Body of pancreas (tissue), 4 donors: ENCODE results near the gene CD48. TPM values are rescaled to one million over a fixed set of nuclear protein-coding genes. Genes with fewer than 3 reads are reported as not detected.

Experiments
- ATAC-seq: fragments of 150-250 bp; one replicate; pipeline ENCODE4 v1.9.1; 2016
- DNase-seq, 4 donors: peaks; one replicate each; pipeline ENCODE4 v3.0.0-alpha.2; 2019
- H3K27ac ChIP-seq, 4 donors: fragments of 200-600 bp; sonication (generic); 1 replicate in 3 of 4; 2 replicates in 1 of 4; pipeline versions ENCODE4 v1.5.1 to v1.6.1; 2016 to 2019; ENCODE audit warnings: mild to moderate bottlenecking in 1 of 4, mixed read lengths in 1 of 4, moderate library complexity in 1 of 4
- H3K27me3 ChIP-seq, 2 donors: fragments of 200-600 bp; sonication (generic); one replicate each; pipeline ENCODE4 v1.6.0; 2016; ENCODE audit warnings: mild to moderate bottlenecking in 1 of 2
- H3K36me3 ChIP-seq, 2 donors: fragments of 200-600 bp; sonication (generic); replicated peaks in 1 of 2; 2 replicates each; pipeline ENCODE4 v1.5.1; 2016; ENCODE audit warnings: low read depth in 2 of 2; ENCODE audit not compliant: insufficient read depth in 1 of 2
- H3K4me1 ChIP-seq: fragments of 200-600 bp; sonication (generic); one replicate; pipeline ENCODE4 v1.6.0; 2016
- H3K4me3 ChIP-seq, 2 donors: fragments of 200-600 bp; sonication (generic); 1 replicate in 1 of 2; 2 replicates in 1 of 2; pipeline ENCODE4 v1.5.1; 2016 to 2019
- H3K9me3 ChIP-seq, 3 donors: fragments of 200-600 bp; sonication (generic); 1 replicate in 2 of 3; 2 replicates in 1 of 3; pipeline ENCODE4 v1.5.1; 2016
- POLR2A ChIP-seq, 3 donors: fragments of 450-650 bp; IDR thresholded peaks; one replicate each; pipeline ENCODE4 v1.6.1; 2016; ENCODE audit warnings: antibody characterized with exemption in 3 of 3, mild to moderate bottlenecking in 2 of 3
- WGBS, 2 donors: methylation state at CpG; one replicate each; pipeline ENCODE4 v1.1.5; 2017; 5-methylcytosine and 5-hydroxymethylcytosine counted together
- intact Hi-C: fragments of 100-400 bp; cut with DNase I; formaldehyde crosslinking; loops from one replicate; pipeline ENCODE4 v1.15.1; 2023
- total RNA-seq, 2 donors: library from RNA; depleted of rRNA; stranded (reverse); fragments of >200 nt; gene quantifications; one replicate each; pipeline ENCODE4 v1.1.0, GENCODE V29; 2016
- TF ChIP-seq, protein P1 (sequence below), 7 experiments: fragments of 450-650 bp in 4 of 7; fragments of 200-600 bp in 3 of 7; sonication (generic) in 3 of 7; IDR thresholded peaks; one replicate each; pipeline ENCODE4 v1.5.1; 2016 to 2019; ENCODE audit warnings: antibody characterized with exemption in 7 of 7

The CD48 gene
- total RNA-seq, 2 donors from 2014 or later, result 2.3 to 5.7 TPM

DNA sequence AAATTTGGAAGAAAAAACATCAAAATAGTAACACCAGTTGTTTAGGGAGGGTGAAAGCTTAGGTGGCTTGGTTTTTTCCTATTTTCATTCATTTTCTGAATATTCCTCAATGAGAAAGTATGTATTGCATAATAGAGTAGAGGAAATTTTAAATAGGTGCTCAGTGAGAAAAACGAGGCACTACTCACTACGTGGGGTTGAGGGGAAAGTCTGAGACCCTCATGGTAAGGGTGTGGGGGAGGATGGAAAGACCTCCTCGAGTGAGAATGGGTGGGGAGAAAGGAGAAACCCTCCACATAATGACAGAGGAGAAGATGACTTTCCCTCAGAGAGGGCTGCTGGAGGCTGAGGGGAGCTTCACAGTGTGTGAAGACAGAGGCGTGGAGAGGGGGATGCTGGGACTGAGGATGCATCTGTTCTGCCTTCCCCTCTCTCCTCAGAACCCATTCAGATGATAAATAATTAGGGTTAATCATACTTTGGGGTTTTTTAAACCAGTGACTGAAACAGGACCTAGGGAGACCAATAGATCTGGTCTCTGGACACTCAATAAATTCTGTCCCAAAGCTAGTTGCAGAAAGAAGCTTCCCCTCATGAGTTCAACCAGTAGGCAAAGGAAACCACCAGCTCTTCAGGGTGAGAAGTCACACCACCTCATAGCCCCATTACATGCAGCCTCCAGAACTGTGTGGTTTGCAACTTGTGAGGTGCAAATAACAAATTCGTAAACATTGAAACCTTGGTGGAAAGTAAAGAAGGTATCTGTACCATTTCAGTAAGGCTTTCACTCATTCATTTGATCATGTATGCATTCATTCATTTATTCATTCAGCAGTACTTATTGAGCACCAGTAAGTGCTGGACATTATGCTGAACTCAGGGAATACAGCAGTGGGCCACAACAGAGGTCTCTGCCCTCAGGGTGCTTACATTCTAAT lies 44.6 kb upstream of the CD48 start:
- 57 to 68% methylated on average over 5 of the region's 5 CpGs for WGBS, 2 donors
- ATAC-seq, result no peak
- H3K4me3 ChIP-seq, result no peak overlapping the region
- intact Hi-C loops, result no loop called here
- no peaks in the 10 kb centered on the region for H3K27me3 ChIP-seq
- TF ChIP-seq POLR2A (IDR thresholded peaks at IDR 0.05), result no peak
- TF ChIP-seq, protein P1, sequence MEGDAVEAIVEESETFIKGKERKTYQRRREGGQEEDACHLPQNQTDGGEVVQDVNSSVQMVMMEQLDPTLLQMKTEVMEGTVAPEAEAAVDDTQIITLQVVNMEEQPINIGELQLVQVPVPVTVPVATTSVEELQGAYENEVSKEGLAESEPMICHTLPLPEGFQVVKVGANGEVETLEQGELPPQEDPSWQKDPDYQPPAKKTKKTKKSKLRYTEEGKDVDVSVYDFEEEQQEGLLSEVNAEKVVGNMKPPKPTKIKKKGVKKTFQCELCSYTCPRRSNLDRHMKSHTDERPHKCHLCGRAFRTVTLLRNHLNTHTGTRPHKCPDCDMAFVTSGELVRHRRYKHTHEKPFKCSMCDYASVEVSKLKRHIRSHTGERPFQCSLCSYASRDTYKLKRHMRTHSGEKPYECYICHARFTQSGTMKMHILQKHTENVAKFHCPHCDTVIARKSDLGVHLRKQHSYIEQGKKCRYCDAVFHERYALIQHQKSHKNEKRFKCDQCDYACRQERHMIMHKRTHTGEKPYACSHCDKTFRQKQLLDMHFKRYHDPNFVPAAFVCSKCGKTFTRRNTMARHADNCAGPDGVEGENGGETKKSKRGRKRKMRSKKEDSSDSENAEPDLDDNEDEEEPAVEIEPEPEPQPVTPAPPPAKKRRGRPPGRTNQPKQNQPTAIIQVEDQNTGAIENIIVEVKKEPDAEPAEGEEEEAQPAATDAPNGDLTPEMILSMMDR (IDR thresholded peaks at IDR 0.05), result no peak
- H3K27ac ChIP-seq, result no peak overlapping the region
- DNase-seq, result no peak
- no peaks in the 10 kb centered on the region for H3K36me3 ChIP-seq
- H3K9me3 ChIP-seq, result no peaks in the 10 kb centered on the region
- H3K4me1 ChIP-seq, result no peaks in the 10 kb centered on the region

DNA sequence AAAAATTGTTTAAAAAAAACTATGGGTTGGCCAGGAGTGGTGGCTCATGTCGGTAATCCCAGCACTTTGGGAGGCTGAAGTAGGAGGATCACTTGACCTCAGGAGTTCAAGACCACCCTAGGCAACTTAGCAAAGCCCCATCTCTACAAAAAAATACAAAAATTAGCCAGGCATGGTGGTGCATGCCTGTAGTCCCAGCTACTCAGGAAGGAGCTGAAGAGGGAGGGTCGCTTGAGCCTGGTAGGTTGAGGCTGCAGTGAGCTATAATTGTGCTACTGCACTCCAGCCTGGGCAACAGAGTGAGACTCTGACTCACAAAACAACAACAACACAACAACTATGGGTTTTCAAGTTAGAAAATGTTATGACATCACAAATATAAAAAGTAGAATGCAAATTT lies 43.8 kb upstream of the CD48 start:
- Histone ChIP-seq H3K27me3 (no peaks in the 10 kb centered on the region), H3K4me1 (no peaks in the 10 kb centered on the region), H3K4me3 (no peak overlapping the region), H3K36me3 (no peaks in the 10 kb centered on the region), H3K9me3 (no peaks in the 10 kb centered on the region), H3K27ac (no peak overlapping the region)
- WGBS, 2 donors, result 78 to 84% methylated on average over 2 of the region's 2 CpGs
- intact Hi-C loops, result no loop called here
- TF ChIP-seq, protein P1 (IDR thresholded peaks at IDR 0.05), result no peak
- TF ChIP-seq POLR2A (IDR thresholded peaks at IDR 0.05), result no peak
- DNase-seq, result no peak
- no peak for ATAC-seq

DNA sequence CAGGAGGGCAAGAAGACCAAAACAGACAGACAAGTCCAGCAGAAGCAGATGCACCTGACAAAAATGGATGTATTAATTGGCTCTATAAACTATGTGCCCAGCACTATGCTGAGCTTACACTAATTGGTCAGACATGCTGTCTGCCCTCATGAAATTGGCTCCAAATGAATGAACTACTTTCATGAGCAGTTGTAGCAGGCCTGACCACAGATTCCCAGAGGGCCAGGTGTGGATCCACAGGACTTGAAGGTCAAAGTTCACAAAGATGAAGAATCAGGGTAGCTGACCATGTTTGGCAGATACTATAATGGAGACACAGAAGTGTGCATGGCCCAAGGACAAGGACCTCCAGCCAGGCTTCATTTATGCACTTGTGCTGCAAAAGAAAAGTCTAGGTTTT lies 42.0 kb upstream of the CD48 start:
- no peak for DNase-seq
- no peaks in the 10 kb centered on the region for H3K9me3 ChIP-seq
- H3K36me3 ChIP-seq, result no peaks in the 10 kb centered on the region
- no peaks in the 10 kb centered on the region for H3K27me3 ChIP-seq
- no peak for ATAC-seq
- TF ChIP-seq, protein P1 (IDR thresholded peaks at IDR 0.05), result no peak
- TF ChIP-seq POLR2A (IDR thresholded peaks at IDR 0.05), result no peak
- H3K27ac ChIP-seq, result no peak overlapping the region
- no peak overlapping the region for H3K4me3 ChIP-seq
- intact Hi-C loops, result no loop called here
- no peaks in the 10 kb centered on the region for H3K4me1 ChIP-seq

DNA sequence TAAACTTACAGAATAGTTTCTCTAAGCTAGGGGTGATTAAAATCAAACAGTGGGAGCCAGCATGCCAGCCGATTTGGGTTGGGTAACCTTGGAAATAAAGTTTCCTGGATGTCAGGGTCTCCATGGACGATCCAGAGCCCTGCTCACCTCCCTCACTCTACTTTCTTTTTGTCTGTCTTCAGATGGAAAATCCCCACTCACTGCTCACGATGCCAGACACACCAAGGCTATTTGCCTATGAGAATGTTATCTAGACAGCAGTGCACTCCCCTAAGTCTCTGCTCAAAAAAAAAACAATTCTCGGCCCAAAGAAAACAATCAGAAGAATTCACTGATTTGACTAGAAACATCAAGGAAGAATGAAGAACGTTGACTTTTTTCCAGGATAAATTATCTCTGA lies 41.3 kb upstream of the CD48 start:
- WGBS, 2 donors, result 13 to 30% methylated on average over 5 of the region's 5 CpGs
- Histone ChIP-seq H3K27ac (no peak overlapping the region), H3K4me3 (no peak overlapping the region), H3K4me1 (no peaks in the 10 kb centered on the region), H3K36me3 (no peaks in the 10 kb centered on the region), H3K27me3 (no peaks in the 10 kb centered on the region), H3K9me3 (no peaks in the 10 kb centered on the region)
- ATAC-seq, result no peak
- intact Hi-C loops, result no loop called here
- TF ChIP-seq POLR2A (IDR thresholded peaks at IDR 0.05), result no peak
- TF ChIP-seq, protein P1 (IDR thresholded peaks at IDR 0.05), result no peak
- no peak for DNase-seq

DNA sequence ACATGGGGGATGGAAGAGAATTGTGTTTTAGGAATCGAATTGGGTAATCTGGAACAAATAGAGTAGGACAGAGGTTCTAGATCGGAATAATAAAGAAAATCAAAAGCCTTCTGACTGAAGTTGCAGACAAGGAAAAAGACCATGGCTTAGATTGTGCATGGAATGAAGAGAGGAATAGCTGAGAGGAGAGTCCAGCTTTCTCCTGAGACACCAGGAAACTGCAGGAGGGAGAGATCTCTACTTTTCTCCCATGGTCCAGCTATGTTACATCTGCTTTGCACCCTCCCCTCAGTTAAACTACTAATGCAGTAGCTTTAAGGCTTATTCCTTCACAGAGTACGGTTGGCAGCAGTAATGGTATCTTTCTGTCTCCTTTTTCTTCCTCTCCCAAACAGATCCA lies 40.8 kb upstream of the CD48 start:
- H3K9me3 ChIP-seq, result no peaks in the 10 kb centered on the region
- 56 to 67% methylated on average over 3 of the region's 3 CpGs for WGBS, 2 donors
- ATAC-seq (no peak), DNase-seq (no peak)
- intact Hi-C loops, result no loop called here
- H3K36me3 ChIP-seq, result no peaks in the 10 kb centered on the region
- H3K27ac ChIP-seq, result no peak overlapping the region
- TF ChIP-seq, protein P1 (IDR thresholded peaks at IDR 0.05), result no peak
- no peak for TF ChIP-seq POLR2A (IDR thresholded peaks at IDR 0.05)
- no peaks in the 10 kb centered on the region for H3K27me3 ChIP-seq
- no peaks in the 10 kb centered on the region for H3K4me1 ChIP-seq
- H3K4me3 ChIP-seq, result no peak overlapping the region
